Cardiac fibroblast (primary cell): Measurements from ENCODE around the gene ZCCHC8.
"Not testable (repeated sequence)": the region's sequence is repeated elsewhere in the genome, so short reads cannot be mapped to it uniquely, and the experiment has no call there.

Experiments used
- DNase-seq, 2 donors: peaks; one replicate each; pipeline versions ENCODE4 v3.0.0 to v3.0.0-alpha.2; 2010; ENCODE audit warnings: low read depth in 2 of 2
- H3K4me3 ChIP-seq, 2 donors: replicated peaks in 1 of 2; 1 replicate in 1 of 2; 2 replicates in 1 of 2; pipeline ENCODE4 v1.5.1; 2011; ENCODE audit warnings: low read depth in 2 of 2, low read length in 2 of 2, mild to moderate bottlenecking in 2 of 2, moderate library complexity in 1 of 2
- TF ChIP-seq, protein P1 (sequence below): IDR thresholded peaks from one replicate; pipeline ENCODE4 v1.5.1; 2011; ENCODE audit warnings: low read depth, mild to moderate bottlenecking, low read length, inconsistent platforms

ZCCHC8 gene

DNA sequence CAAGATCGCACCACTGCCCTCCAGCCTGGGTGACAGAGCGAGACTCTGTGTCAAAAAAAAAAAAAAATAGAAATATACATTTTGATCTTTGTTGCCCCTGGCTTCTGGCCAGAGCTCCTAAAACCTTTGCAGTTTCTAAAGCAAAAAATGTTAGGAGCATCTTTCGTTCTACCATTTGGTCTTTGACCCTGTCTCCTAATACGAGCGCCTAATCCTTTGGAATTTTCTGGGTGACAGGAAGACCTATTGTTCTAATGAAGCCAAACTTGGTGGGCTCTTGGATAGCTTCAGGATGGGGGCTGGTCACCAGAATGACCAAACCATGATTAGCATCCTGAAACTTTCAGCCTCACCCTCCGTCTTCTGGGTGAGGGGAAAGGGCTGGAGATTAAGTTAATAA, 46.0 kb downstream of the ZCCHC8 start:
- DNase-seq: no peak
- TF ChIP-seq, protein P1, sequence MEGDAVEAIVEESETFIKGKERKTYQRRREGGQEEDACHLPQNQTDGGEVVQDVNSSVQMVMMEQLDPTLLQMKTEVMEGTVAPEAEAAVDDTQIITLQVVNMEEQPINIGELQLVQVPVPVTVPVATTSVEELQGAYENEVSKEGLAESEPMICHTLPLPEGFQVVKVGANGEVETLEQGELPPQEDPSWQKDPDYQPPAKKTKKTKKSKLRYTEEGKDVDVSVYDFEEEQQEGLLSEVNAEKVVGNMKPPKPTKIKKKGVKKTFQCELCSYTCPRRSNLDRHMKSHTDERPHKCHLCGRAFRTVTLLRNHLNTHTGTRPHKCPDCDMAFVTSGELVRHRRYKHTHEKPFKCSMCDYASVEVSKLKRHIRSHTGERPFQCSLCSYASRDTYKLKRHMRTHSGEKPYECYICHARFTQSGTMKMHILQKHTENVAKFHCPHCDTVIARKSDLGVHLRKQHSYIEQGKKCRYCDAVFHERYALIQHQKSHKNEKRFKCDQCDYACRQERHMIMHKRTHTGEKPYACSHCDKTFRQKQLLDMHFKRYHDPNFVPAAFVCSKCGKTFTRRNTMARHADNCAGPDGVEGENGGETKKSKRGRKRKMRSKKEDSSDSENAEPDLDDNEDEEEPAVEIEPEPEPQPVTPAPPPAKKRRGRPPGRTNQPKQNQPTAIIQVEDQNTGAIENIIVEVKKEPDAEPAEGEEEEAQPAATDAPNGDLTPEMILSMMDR: no peak
- H3K4me3 ChIP-seq: no peak overlapping the region

DNA sequence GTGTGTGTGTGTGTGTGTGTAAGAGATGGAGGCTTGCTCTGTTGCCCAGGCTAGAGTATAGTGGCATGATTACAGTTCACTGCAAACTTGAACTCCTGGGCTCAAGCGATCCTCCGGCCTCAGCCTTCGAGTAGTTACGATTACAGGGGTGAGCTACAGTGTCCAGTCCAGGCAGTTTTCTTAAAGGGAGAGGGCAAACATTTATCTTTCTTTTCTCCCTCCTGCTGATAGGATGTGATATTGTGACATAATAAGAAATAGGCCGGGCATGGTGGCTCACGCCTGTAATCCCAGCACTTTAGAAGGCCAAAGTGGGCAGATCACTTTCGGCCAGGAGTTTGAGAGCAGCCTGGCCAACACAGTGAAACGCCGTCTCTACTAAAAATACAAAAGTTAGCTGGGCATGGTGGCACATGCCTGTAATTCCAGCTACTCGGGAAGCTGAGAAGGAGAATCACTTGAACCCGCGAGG, 46.4 kb downstream of the ZCCHC8 start:
- TF ChIP-seq, protein P1: no peak
- no peak for DNase-seq

DNA sequence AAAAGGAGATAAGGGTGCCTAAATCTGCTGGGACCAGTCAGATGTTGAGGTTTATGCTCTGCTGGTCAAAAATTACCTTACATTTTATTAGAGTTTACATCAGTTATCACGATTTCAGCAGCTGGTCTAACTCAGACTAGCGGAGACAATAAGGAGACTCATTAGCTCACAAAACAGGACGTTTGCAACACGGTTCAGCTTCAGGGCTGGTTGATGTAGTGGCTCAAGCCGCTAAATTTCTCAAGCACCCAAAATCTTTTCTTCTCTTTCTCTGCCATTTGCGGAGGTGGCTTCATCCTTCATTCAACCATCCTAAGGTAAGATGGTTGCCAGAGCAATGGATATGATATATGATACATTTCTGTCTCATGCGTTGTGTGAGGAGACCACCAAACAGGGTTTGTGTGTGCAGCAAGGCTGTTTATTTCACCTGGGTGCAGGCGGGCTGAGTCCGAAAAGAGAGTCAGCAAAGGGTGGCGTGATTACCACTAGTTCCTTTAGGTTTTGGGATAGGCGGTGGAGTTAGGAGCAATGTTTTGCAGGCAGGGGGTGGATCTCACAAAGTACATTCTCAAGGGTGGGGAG, 47.9 kb downstream of the ZCCHC8 start:
- TF ChIP-seq, protein P1: no peak
- no peak overlapping the region for H3K4me3 ChIP-seq
- no peak for DNase-seq

More for the DNA sequence above, 46.4 kb downstream of the ZCCHC8 start:
- no peak overlapping the region for H3K4me3 ChIP-seq

DNA sequence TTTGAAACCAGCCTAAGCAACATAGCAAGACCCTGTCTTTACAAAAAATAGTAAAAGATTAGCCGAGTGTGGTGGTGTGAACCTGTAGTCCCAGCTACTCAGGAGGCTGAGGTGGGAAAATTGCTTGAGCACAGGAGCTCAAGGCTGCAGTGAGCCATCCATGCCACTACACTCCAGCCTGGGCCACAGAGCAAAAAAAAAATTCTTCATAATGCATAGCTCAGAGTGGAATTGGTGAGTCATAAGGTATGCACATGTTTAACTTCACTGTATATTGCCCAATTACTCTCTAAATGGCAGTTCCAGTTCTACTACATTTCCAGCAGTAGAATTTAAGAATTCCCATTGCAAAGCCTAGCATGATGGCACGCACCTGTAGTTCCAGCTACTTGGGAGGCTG, 51.4 kb downstream of the ZCCHC8 start:
- no peak overlapping the region for H3K4me3 ChIP-seq
- TF ChIP-seq, protein P1: no peak
- peak; percentile 87 to 92 for DNase-seq

DNA sequence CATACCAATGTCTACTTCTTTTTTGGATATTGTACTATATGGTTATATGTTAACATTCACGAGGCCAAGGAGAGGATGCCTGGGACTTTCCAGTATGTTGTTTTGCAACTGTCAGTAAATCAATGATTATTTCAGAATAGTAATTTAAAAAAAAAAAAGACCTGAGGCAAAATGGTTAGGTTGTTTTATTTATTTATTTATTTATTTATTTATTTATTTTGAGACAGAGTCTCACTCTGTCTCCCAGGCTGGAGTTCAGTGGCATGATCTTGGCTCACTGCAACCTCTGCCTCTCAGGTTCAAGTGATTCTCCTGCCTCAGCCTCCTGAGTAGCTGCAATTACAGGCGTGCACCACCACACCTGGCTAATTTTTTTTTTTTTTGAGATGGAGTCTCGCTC, 52.9 kb downstream of the ZCCHC8 start:
- not testable (repeated sequence) for H3K4me3 ChIP-seq, DNase-seq

DNA sequence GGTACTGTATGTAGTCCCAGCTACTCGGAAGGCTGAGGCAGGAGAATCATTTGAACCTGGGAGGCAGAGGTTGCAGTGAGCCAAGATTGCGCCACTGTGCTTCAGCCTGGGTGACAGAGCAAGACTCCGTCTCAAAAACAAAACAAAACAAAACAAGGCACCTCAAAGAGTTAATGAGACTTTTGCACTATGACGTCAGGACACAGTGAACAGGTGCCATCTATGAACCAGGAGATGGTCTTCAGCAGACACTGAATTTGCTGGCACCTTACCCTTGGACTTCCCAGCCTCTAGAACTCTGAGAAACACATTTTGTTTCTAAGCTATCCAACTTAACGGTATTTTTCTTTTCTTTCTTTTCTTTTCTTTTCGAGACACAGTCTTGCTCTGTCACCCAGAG, 54.3 kb downstream of the ZCCHC8 start:
- not testable (repeated sequence) for DNase-seq, H3K4me3 ChIP-seq

DNA sequence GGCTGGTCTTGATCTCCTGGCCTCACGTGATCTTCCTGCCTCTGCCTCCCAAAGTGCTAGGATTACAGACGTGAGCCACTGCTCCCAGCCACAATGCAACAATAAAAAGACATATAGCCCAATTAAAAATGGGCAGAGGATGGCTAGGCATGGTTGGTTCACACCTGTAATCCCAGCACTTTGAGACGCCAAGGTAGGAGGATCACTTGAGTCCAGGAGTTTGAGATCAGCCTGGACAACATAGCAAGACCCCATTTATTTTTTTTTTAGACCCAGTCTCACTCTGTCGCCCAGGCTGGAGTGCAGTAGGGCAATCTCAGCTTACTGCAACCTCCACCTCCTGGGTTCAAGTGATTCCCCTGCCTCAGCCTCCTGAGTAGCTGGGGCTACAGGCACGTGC, 56.7 kb downstream of the ZCCHC8 start:
- DNase-seq, H3K4me3 ChIP-seq: not testable (repeated sequence)

DNA sequence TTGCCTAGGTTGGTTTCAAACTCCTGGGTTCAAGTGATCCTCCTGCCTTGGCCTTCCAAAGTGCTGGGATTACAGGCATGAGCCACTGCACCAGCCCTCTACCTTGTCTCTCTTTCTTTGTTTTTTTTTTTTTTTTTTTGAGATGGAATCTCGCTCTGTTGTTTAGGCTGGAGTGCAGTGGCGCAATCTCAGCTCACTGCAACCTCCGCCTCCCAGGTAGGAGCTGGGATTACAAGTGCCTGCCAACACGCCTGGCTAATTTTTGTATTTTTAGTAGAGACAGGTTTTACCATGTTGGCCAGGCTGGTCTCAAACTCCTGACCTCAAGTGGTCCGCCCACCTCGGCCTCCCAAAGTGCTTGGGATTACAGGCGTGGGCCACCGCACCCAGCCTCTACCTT, 61.9 kb downstream of the ZCCHC8 start:
- DNase-seq, H3K4me3 ChIP-seq: not testable (repeated sequence)

DNA sequence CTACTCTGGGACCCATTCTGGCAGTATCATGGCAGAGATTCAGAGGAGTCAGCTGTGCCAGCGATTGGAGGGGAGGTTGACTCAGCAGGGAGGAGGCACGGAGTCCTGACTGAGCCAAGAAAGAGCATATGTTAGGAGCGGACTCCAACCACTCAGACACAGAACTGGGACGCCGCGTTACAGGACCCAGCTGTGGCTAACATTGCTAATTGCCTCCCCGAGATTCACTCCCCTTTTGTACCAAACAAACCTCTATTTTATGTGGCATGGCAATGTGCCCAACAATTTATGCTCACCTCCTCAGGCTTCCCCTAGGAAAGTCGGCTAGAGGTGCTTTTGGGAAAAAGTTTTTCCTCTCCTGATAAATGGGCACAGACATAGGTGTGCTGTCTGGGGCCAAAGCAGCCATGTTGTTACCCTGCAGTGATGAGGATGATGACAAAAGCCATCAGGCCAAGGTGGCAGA, 63.0 kb downstream of the ZCCHC8 start:
- H3K4me3 ChIP-seq: no peak overlapping the region
- TF ChIP-seq, protein P1: no peak
- peak; percentile 83 to 88 for DNase-seq
